ENCODE measurements around the gene CMPK1. TPM values are rescaled to one million over a fixed set of nuclear protein-coding genes. Genes with fewer than 3 reads are reported as not detected.

CMPK1 gene
- total RNA-seq, 1 experiment from 2014 or later, result 28.7 TPM

- no peak overlapping the region for H3K4me3 Mint-ChIP-seq
- H3K4me1 Mint-ChIP-seq, result peaks cover 0 to 2% of the 10 kb centered on the region in 2 experiments; a peak in 2 of 4 replicates
Measured at GRCh38 chr1:47389731-47390130, 56.1 kb downstream of the CMPK1 start.

More at GRCh38 chr1:47389731-47390130, 56.1 kb downstream of the CMPK1 start:
- H3K23me2 ChIP-seq (ENCODE audit: insufficient read length, low read depth, low read length, poor library complexity, severe bottlenecking), result no peaks in the 10 kb centered on the region
- no peak overlapping the region for H3K56ac ChIP-seq (ENCODE audit: insufficient read length, low read depth, low read length)
- no peak overlapping the region for H3K18ac ChIP-seq (ENCODE audit: insufficient read length, low read depth, low read length)
- no peak overlapping the region for H3K23ac ChIP-seq (ENCODE audit: insufficient read length, low read depth, low read length)
- H3K27ac ChIP-seq (ENCODE audit: insufficient read length, low read depth, low read length), result no peak overlapping the region
- WGBS (ENCODE audit: extremely low coverage, insufficient read length, low lambda C conversion rate), result no CpG with 5 or more reads among the region's 2 CpGs
- no peak overlapping the region for H2BK120ac ChIP-seq (ENCODE audit: low read depth, low read length, poor library complexity, severe bottlenecking)
- no peak overlapping the region for H4K8ac ChIP-seq (replicated peaks; ENCODE audit: insufficient read length, low read depth, low read length)
- H3K9me3 ChIP-seq (ENCODE audit: control insufficient read depth, low read depth, low read length), result no peaks in the 10 kb centered on the region
- H2AFZ ChIP-seq (ENCODE audit: low read length), result no peak overlapping the region
- no peaks in the 10 kb centered on the region for H4K20me1 ChIP-seq (ENCODE audit: control insufficient read depth, insufficient read depth, insufficient read length)
- H4K5ac ChIP-seq (ENCODE audit: insufficient read length, low read depth, low read length), result no peak overlapping the region
- no peak overlapping the region for H2BK15ac ChIP-seq (ENCODE audit: low read depth, low read length)
- H3K27me3 ChIP-seq (ENCODE audit: insufficient read depth, low read length), result peaks cover 3% of the 10 kb centered on the region; the same call in 1 of the 2 replicates
- no peak overlapping the region for H3K14ac ChIP-seq (ENCODE audit: insufficient read depth, low read length)
- H2BK5ac ChIP-seq (ENCODE audit: insufficient read length, low read length), result no peak overlapping the region
- H3T11ph ChIP-seq (ENCODE audit: low read length), result no peak overlapping the region
- TF ChIP-seq, protein P1, sequence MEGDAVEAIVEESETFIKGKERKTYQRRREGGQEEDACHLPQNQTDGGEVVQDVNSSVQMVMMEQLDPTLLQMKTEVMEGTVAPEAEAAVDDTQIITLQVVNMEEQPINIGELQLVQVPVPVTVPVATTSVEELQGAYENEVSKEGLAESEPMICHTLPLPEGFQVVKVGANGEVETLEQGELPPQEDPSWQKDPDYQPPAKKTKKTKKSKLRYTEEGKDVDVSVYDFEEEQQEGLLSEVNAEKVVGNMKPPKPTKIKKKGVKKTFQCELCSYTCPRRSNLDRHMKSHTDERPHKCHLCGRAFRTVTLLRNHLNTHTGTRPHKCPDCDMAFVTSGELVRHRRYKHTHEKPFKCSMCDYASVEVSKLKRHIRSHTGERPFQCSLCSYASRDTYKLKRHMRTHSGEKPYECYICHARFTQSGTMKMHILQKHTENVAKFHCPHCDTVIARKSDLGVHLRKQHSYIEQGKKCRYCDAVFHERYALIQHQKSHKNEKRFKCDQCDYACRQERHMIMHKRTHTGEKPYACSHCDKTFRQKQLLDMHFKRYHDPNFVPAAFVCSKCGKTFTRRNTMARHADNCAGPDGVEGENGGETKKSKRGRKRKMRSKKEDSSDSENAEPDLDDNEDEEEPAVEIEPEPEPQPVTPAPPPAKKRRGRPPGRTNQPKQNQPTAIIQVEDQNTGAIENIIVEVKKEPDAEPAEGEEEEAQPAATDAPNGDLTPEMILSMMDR (conservative IDR thresholded peaks at IDR 0.05), result no peak
- no peak for DNase-seq
- no peak overlapping the region for H3K4me2 ChIP-seq (ENCODE audit: insufficient read depth, insufficient read length, low read length)
- Mint-ChIP-seq H3K27me3 (ENCODE audit: low read depth) (peaks cover 62% of the 10 kb centered on the region), H3K36me3 (ENCODE audit: insufficient read depth in 1 of 3, low read depth in 3 of 3) (no peaks in the 10 kb centered on the region), H3K9me3 (no peaks in the 10 kb centered on the region), H3K27ac (no peak overlapping the region)
- H3K79me2 ChIP-seq (ENCODE audit: insufficient read depth, low read length), result no peaks in the 10 kb centered on the region
- no peak overlapping the region for H2BK20ac ChIP-seq (ENCODE audit: low read depth, low read length, poor library complexity, severe bottlenecking)
- H3K4ac ChIP-seq (ENCODE audit: low read depth, low read length), result no peak overlapping the region
- H4K91ac ChIP-seq (ENCODE audit: insufficient read length, low read depth, low read length), result no peak overlapping the region
- H3K4me1 ChIP-seq (ENCODE audit: insufficient read depth, low read length), result no peaks in the 10 kb centered on the region
- H2AK5ac ChIP-seq (ENCODE audit: insufficient read length, low read length), result no peak overlapping the region
- no peak overlapping the region for H2BK12ac ChIP-seq (ENCODE audit: insufficient read length, low read depth, low read length)
- H3K79me1 ChIP-seq (ENCODE audit: insufficient read depth, low read depth, low read length, poor library complexity, severe bottlenecking), result no peaks in the 10 kb centered on the region
- H3K9ac ChIP-seq (ENCODE audit: extremely low read depth, insufficient read length, low read length), result no peak overlapping the region

Measured in H9 (cell line).